Ovary (tissue), 9 donors: Measurements from ENCODE around the gene SNHG17. TPM values are rescaled to one million over a fixed set of nuclear protein-coding genes. Genes with fewer than 3 reads are reported as not detected.
A peak's percentile ranks its signal among the peaks of the same experiment; 100 is the strongest.
"Not testable (repeated sequence)": the region's sequence is repeated elsewhere in the genome, so short reads cannot be mapped to it uniquely, and the experiment has no call there.

Source experiments
- DNase-seq, 5 donors: peaks; one replicate each; pipeline ENCODE4 v3.0.0-alpha.2; 2019 to 2020
- H3K27ac ChIP-seq, 2 donors: fragments of 200-600 bp; one replicate each; pipeline versions ENCODE4 v1.5.1 to v1.8.0; 2019 to 2022
- H3K27me3 ChIP-seq: fragments of 200-600 bp; one replicate; pipeline ENCODE4 v1.8.0; 2022
- H3K36me3 ChIP-seq: fragments of 200-600 bp; sonication (generic); one replicate; pipeline ENCODE4 v1.5.1; 2019
- H3K4me1 ChIP-seq: one replicate; pipeline ENCODE4 v1.8.1; 2013; ENCODE audit warnings: mild to moderate bottlenecking, moderate library complexity; ENCODE audit not compliant: insufficient read depth
- H3K4me3 ChIP-seq: fragments of 200-600 bp; sonication (generic); one replicate; pipeline ENCODE4 v1.5.1; 2017
- H3K9me3 ChIP-seq, 2 donors: fragments of 200-600 bp in 1 of 2; sonication (generic) in 1 of 2; one replicate each; pipeline versions ENCODE4 v1.5.1 to v1.8.1; 2013 to 2019; ENCODE audit warnings: mild to moderate bottlenecking in 1 of 2, moderate library complexity in 1 of 2
- CTCF ChIP-seq, 3 donors: fragments of 450-650 bp in 2 of 3; fragments of 200-600 bp in 1 of 3; IDR thresholded peaks; one replicate each; pipeline versions ENCODE4 v1.5.1 to v1.8.0; 2016 to 2022; ENCODE audit warnings: antibody characterized with exemption in 3 of 3, mild to moderate bottlenecking in 1 of 3
- EP300 ChIP-seq: sonication (generic); formaldehyde crosslinking; IDR thresholded peaks from one replicate; pipeline ENCODE4 v1.6.1; 2017; ENCODE audit warnings: antibody characterized with exemption
- POLR2A ChIP-seq: fragments of 450-650 bp; IDR thresholded peaks from one replicate; pipeline ENCODE4 v1.6.1; 2017; ENCODE audit warnings: antibody characterized with exemption, mild to moderate bottlenecking, moderate library complexity
- WGBS, 3 donors: extraction: QIAGEN DNeasy Blood & Tissue Kit in 1 of 3; methylation state at CpG; one replicate each; pipeline versions ENCODE4 v1.1.5 to v1.1.7; 2013 to 2017; 5-methylcytosine and 5-hydroxymethylcytosine counted together
- intact Hi-C, 4 donors: fragments of 100-400 bp; cut with DNase I; formaldehyde crosslinking; loops; one replicate each; pipeline versions ENCODE4 v1.11.0 to v1.15.1; 2022 to 2023
- polyA plus RNA-seq, 2 donors: library from polyadenylated mRNA; stranded (reverse); fragments of 200-250 nt in 1 of 2; fragments of 350-450 nt in 1 of 2; fragmentation: Illumina TruSeq in 1 of 2; extraction: RNeasy Lipid Tissue Mini Kit (QIAGEN cat#74804) in 1 of 2; gene quantifications; one replicate each; pipeline ENCODE4 v1.2.3, GENCODE V29; 2013 to 2014
- total RNA-seq, 7 donors: library from RNA; depleted of rRNA in 2 of 7; stranded (reverse); fragments of >200 nt in 2 of 7; fragmentation: NEBNext Ultra II Directional in 3 of 7; extraction: Animal tissue kit (Norgen Biotek cat#: 25700) in 3 of 7; gene quantifications; one replicate each; pipeline versions ENCODE4 v1.1.0 to v1.2.4, GENCODE V29; 2016 to 2023
- donor health status: DM: no; HTN: no; CAD: no; lungs with moderate emphysema.
- donor health status: DM: no; HTN: no; CAD: no.
- donor health status: Bipolar disorder and iron deficiency.
- donor health status: DM: yes; HTN: yes; CAD: no.
- donor health status: DM: no; HTN: no; CAD: no.
- donor health status: DM: yes; HTN: yes; CAD: no.

The SNHG17 gene
- total and polyA plus RNA-seq, 9 donors: 22.8 to 72.2 (median 40.1) TPM

DNA sequence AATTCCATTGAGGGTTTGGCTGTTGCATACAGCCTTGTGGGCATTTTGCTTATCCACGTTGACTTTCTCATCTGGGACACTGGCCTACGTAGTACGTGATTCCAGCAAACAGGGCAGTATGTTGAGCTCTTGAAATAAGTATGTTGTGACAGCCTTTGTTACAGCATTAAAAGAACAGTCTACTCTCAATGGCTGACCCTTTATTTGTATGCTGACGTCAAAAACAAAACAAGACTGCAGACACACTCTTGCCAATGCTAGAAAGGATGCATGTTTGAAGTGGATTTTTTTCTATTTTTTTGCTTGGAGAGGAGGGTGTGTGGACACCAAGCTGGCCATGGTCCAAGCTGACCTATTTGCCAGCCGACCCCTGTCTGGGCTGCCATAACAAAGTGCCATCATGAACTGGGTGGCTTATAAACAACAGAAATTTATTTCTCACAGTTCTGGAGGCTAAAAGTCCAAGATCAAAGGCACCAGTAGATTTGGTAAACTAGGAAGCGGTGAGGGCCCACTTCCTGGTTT lies 10.8 kb upstream of the SNHG17 start:
- peak overlapping the region; percentile 80 for H3K4me3 ChIP-seq
- WGBS, 3 donors: 63 to 73% (median 69%) methylated on average over 6 of the region's 6 CpGs
- TF ChIP-seq POLR2A (no peak), CTCF (IDR thresholded peaks at IDR 0.05) (no peak), EP300 (no peak)
- no peak overlapping the region for H3K27ac ChIP-seq
- no peaks in the 10 kb centered on the region for H3K9me3 ChIP-seq
- H3K4me1 ChIP-seq: peaks cover 2% of the 10 kb centered on the region
- H3K36me3 ChIP-seq: no peaks in the 10 kb centered on the region
- H3K27me3 ChIP-seq: no peaks in the 10 kb centered on the region
- peak in 3 of 5 donors; percentile 45 to 47 (median 47) for DNase-seq
- intact Hi-C loops: no loop called here

DNA sequence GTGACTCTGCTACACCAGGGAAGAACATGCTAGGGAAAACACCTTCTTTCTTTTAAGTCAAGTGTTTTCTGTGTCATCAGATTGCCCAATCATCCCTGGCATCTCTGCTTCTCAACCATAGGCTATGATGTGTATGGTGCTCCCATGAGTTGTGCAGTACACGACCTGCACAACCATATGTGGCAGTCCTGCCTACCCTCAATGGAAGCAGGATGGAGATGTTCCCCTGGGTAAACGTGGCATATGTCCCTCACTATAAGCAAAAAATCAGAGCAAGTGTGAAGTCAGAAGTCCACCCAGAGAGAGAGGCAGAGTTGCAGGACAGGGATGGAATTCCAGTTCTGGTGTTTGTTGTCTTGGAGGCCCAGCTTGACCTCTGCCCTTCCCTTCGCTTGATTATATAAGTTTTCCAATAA lies 10.3 kb upstream of the SNHG17 start:
- Histone ChIP-seq H3K9me3 (no peaks in the 10 kb centered on the region), H3K27ac (no peak overlapping the region), H3K4me1 (peaks cover 2% of the 10 kb centered on the region), H3K27me3 (no peaks in the 10 kb centered on the region), H3K4me3 (no peak overlapping the region), H3K36me3 (no peaks in the 10 kb centered on the region)
- DNase-seq: no peak
- 86 to 87% (median 86%) methylated on average over 3 of the region's 3 CpGs for WGBS, 3 donors
- TF ChIP-seq EP300 (no peak), CTCF (IDR thresholded peaks at IDR 0.05) (no peak), POLR2A (no peak)
- intact Hi-C loops: no loop called here

GRCh38 chr20:38441916-38442315 lies 6.8 kb upstream of the SNHG17 start:
- DNase-seq: no peak

DNA sequence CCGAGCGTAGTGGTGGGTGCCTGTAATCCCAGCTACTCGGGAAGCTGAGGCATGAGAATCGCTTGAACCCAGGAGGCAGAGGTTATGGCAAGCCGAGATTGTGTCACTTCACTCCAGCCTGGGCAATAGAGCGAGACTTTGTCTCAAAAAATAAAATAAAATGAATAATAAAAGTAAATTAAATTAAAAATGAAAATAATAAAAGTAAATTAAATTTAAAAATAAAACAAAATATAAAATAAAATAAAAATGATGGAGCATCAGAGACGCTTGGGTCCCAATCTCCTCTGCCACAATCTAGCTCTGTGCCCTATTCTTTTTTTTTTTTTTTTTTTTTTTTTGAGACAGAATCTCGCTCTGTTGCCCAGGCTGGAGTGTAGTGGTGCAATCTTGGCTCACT lies 6.0 kb upstream of the SNHG17 start:
- intact Hi-C loops, H3K36me3 ChIP-seq, H3K27ac ChIP-seq, H3K4me3 ChIP-seq, DNase-seq, H3K9me3 ChIP-seq, H3K27me3 ChIP-seq, H3K4me1 ChIP-seq: not testable (repeated sequence)
- 91 to 93% (median 93%) methylated on average over 8 of the region's 8 CpGs for WGBS, 3 donors

More at GRCh38 chr20:38441916-38442315, 6.8 kb upstream of the SNHG17 start:
- H3K9me3 ChIP-seq: no peaks in the 10 kb centered on the region
- no peaks in the 10 kb centered on the region for H3K27me3 ChIP-seq
- WGBS, 3 donors: 51 to 63% (median 54%) methylated on average over 9 of the region's 9 CpGs
- no peak overlapping the region for H3K4me3 ChIP-seq
- no peaks in the 10 kb centered on the region for H3K36me3 ChIP-seq
- TF ChIP-seq POLR2A (no peak), EP300 (no peak), CTCF (IDR thresholded peaks at IDR 0.05) (no peak)
- H3K27ac ChIP-seq: no peak overlapping the region
- intact Hi-C loops: no loop called here
- H3K4me1 ChIP-seq: no peaks in the 10 kb centered on the region

- DNase-seq: no peak
- intact Hi-C loops: no loop called here
- H3K4me3 ChIP-seq: no peak overlapping the region
- H3K27me3 ChIP-seq: no peaks in the 10 kb centered on the region
- no peak overlapping the region for H3K27ac ChIP-seq
- 75 to 78% (median 75%) methylated on average over 6 of the region's 6 CpGs for WGBS, 3 donors
- no peaks in the 10 kb centered on the region for H3K36me3 ChIP-seq
- no peaks in the 10 kb centered on the region for H3K9me3 ChIP-seq
- peaks cover 2% of the 10 kb centered on the region for H3K4me1 ChIP-seq
- TF ChIP-seq CTCF (IDR thresholded peaks at IDR 0.05) (no peak), EP300 (no peak)
Measured at GRCh38 chr20:38437796-38438195, 2.7 kb upstream of the SNHG17 start.
